ENCODE results near the gene MANEAL. TPM values are rescaled to one million over a fixed set of nuclear protein-coding genes. Genes with fewer than 3 reads are reported as not detected.

MANEAL gene
- total and polyA plus RNA-seq, 2 experiments from 2014 or later = 2.3 to 3.5 TPM

DNA sequence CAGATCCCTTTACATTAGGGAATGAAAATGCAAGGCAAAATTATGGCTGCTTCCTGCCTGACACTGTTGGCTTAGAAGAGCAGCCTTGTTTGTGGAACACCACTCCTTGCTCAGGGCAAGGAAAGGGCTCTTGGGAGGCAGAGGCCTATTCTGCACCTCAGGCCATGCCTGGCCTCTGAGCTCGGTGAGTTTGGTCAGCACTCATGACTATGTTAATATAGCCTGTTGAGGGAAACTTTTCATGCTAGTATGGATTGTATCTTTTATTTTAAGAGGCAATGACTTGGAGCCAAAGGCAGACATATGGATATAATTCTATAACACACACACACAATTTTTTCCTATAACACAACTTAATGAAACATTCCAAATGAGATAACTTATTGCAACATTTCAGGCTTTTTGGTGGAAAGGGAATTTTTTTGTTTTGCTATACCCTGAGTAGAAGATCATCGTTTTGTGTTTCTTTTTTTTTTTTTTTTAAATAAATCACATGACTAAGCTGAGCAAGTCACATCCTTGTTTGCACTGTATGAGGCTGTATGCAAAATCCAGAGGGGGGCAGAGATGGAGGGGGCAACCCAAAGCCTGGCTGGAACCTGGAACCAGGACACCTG lies 20.0 kb downstream of the MANEAL start:
- Histone ChIP-seq H3K4me2 (no peak overlapping the region), H3K4me1 (ENCODE audit: insufficient read depth) (peaks cover 8% of the 10 kb centered on the region), H3K36me3 (replicated peaks; ENCODE audit: insufficient read depth, low read depth) (no peaks in the 10 kb centered on the region), H2AFZ (no peak overlapping the region), H3K9me2 (replicated peaks; ENCODE audit: insufficient read depth) (no peaks in the 10 kb centered on the region), H3K79me2 (peaks cover 14% of the 10 kb centered on the region), H3K4me3 (no peak overlapping the region), H3K9me3 (ENCODE audit: low read depth) (no peaks in the 10 kb centered on the region), H4K20me1 (ENCODE audit: insufficient read depth, poor library complexity, severe bottlenecking) (no peaks in the 10 kb centered on the region), H3K27ac (no peak overlapping the region), H3K27me3 (no peaks in the 10 kb centered on the region)
- no peak for DNase-seq (ENCODE audit: low spot score)
- WGBS (ENCODE audit: low lambda C conversion rate, missing lambda C conversion rate) = 89% methylated on average over 2 of the region's 2 CpGs
- TF ChIP-seq EZH2 (IDR thresholded peaks at IDR 0.05; ENCODE audit: borderline replicate concordance) (no peak), EZH2phosphoT487 (IDR thresholded peaks at IDR 0.05; ENCODE audit: low read depth, severe bottlenecking, unreplicated experiment) (no peak)
- TF ChIP-seq, protein P1, sequence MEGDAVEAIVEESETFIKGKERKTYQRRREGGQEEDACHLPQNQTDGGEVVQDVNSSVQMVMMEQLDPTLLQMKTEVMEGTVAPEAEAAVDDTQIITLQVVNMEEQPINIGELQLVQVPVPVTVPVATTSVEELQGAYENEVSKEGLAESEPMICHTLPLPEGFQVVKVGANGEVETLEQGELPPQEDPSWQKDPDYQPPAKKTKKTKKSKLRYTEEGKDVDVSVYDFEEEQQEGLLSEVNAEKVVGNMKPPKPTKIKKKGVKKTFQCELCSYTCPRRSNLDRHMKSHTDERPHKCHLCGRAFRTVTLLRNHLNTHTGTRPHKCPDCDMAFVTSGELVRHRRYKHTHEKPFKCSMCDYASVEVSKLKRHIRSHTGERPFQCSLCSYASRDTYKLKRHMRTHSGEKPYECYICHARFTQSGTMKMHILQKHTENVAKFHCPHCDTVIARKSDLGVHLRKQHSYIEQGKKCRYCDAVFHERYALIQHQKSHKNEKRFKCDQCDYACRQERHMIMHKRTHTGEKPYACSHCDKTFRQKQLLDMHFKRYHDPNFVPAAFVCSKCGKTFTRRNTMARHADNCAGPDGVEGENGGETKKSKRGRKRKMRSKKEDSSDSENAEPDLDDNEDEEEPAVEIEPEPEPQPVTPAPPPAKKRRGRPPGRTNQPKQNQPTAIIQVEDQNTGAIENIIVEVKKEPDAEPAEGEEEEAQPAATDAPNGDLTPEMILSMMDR (IDR thresholded peaks at IDR 0.05; ENCODE audit: poor library complexity) = no peak

DNA sequence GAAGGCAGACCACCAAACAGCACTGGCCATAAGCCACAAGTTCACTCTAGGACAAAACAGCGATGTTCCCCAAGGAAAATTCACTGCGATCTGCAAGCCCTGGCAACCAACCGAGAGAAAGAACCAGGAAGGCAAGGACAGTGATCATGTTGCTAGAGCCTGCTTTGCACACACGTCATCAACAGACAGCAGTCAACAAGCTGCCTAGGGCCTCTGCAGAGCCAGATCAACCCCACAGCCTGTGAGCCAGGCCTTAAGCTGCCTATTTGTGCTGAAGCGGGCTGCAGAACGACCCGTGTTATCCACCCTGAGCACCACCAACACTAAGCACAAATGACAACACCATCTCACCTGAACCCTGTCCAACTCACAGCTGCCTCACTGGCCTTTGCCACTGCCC lies 20.6 kb downstream of the MANEAL start:
- Histone ChIP-seq H3K79me2 (peaks cover 14% of the 10 kb centered on the region), H4K20me1 (ENCODE audit: insufficient read depth, poor library complexity, severe bottlenecking) (no peaks in the 10 kb centered on the region), H3K36me3 (replicated peaks; ENCODE audit: insufficient read depth, low read depth) (no peaks in the 10 kb centered on the region), H3K4me2 (no peak overlapping the region), H2AFZ (no peak overlapping the region), H3K27ac (no peak overlapping the region), H3K9me2 (replicated peaks; ENCODE audit: insufficient read depth) (no peaks in the 10 kb centered on the region), H3K4me1 (ENCODE audit: insufficient read depth) (peaks cover 3% of the 10 kb centered on the region), H3K4me3 (no peak overlapping the region), H3K9me3 (ENCODE audit: low read depth) (no peaks in the 10 kb centered on the region), H3K27me3 (no peaks in the 10 kb centered on the region)
- TF ChIP-seq EZH2 (IDR thresholded peaks at IDR 0.05; ENCODE audit: borderline replicate concordance) (no peak), EZH2phosphoT487 (IDR thresholded peaks at IDR 0.05; ENCODE audit: low read depth, severe bottlenecking, unreplicated experiment) (no peak)
- TF ChIP-seq, protein P1 (IDR thresholded peaks at IDR 0.05; ENCODE audit: poor library complexity) = no peak
- DNase-seq (ENCODE audit: low spot score) = no peak
- 93% methylated on average over 7 of the region's 7 CpGs for WGBS (ENCODE audit: low lambda C conversion rate, missing lambda C conversion rate)

DNA sequence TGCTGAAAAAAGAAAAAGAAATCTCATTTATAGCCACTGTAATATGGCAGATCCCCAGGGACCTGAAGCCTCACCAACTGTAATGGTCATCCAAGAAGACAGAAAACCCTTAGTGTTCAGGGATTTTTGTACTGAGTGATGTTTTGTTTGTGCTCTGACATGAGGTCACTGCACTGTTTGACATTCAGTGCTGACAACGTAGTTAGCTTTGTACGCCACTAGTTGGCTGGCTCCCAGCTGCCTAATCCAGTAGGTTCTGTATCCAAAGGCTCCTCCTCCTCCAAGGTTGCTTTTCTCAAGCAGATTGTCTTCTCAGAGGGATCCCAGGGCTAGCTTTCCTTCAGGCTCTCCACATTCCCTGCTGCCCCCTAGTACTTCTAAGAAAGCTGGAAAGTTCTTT lies 23.8 kb downstream of the MANEAL start:
- Histone ChIP-seq H4K20me1 (ENCODE audit: insufficient read depth, poor library complexity, severe bottlenecking) (no peaks in the 10 kb centered on the region), H3K4me3 (no peak overlapping the region), H3K79me2 (no peaks in the 10 kb centered on the region), H3K4me2 (no peak overlapping the region), H3K27ac (no peak overlapping the region), H3K36me3 (replicated peaks; ENCODE audit: insufficient read depth, low read depth) (no peaks in the 10 kb centered on the region), H3K9me3 (ENCODE audit: low read depth) (no peaks in the 10 kb centered on the region), H3K9me2 (replicated peaks; ENCODE audit: insufficient read depth) (no peaks in the 10 kb centered on the region), H3K4me1 (ENCODE audit: insufficient read depth) (no peaks in the 10 kb centered on the region), H2AFZ (no peak overlapping the region), H3K27me3 (no peaks in the 10 kb centered on the region)
- 31% methylated on average over 2 of the region's 2 CpGs for WGBS (ENCODE audit: low lambda C conversion rate, missing lambda C conversion rate)
- DNase-seq (ENCODE audit: low spot score) = peak; percentile 44
- TF ChIP-seq, protein P1 (IDR thresholded peaks at IDR 0.05; ENCODE audit: poor library complexity) = no peak
- TF ChIP-seq EZH2 (IDR thresholded peaks at IDR 0.05; ENCODE audit: borderline replicate concordance) = no peak
- no peak for TF ChIP-seq EZH2phosphoT487 (IDR thresholded peaks at IDR 0.05; ENCODE audit: low read depth, severe bottlenecking, unreplicated experiment)
